Measurements from ENCODE around the gene PLEKHA6. TPM values are rescaled to one million over a fixed set of nuclear protein-coding genes. Genes with fewer than 3 reads are reported as not detected.

PLEKHA6 gene
- total RNA-seq, 1 experiment from 2014 or later, result 2.1 TPM

GRCh38 chr1:204213668-204214662 lies 145.8 kb downstream of the PLEKHA6 start, which contains the start of gene GOLT1A:
Gene GOLT1A (minus strand): TSS chr1:204213988. CDS start chr1:204213906, 82 bp downstream.
- no peak within 1 kb of the TSS for H3K56ac ChIP-seq (ENCODE audit: insufficient read length, low read depth, low read length)
- H2BK120ac ChIP-seq (ENCODE audit: low read depth, low read length, poor library complexity, severe bottlenecking), result no peak within 1 kb of the TSS
- no peak within 1 kb of the TSS for H4K91ac ChIP-seq (ENCODE audit: insufficient read length, low read depth, low read length)
- peak within 1 kb of the TSS; percentile 58 for H3K18ac ChIP-seq (ENCODE audit: insufficient read length, low read depth, low read length)
- no peak within 1 kb of the TSS for H2BK15ac ChIP-seq (ENCODE audit: low read depth, low read length)
- peaks cover 6% of the 10 kb centered on the region for H3K27me3 Mint-ChIP-seq (ENCODE audit: low read depth)
- H3K79me2 ChIP-seq (ENCODE audit: insufficient read depth, low read length), result no peaks in the 10 kb centered on the region
- peak within 1 kb of the TSS; percentile 74 to 80 for H3K4me3 Mint-ChIP-seq
- no peaks in the 10 kb centered on the region for H3K27me3 ChIP-seq (ENCODE audit: insufficient read depth, low read length)
- no peaks in the 10 kb centered on the region for H3K79me1 ChIP-seq (ENCODE audit: insufficient read depth, low read depth, low read length, poor library complexity, severe bottlenecking)
- H3K4ac ChIP-seq (ENCODE audit: low read depth, low read length), result no peak within 1 kb of the TSS
- H3K4me2 ChIP-seq (ENCODE audit: insufficient read depth, insufficient read length, low read length), result peak within 1 kb of the TSS; percentile 34
- no peak within 1 kb of the TSS for H2AK5ac ChIP-seq (ENCODE audit: insufficient read length, low read length)
- H2BK20ac ChIP-seq (ENCODE audit: low read depth, low read length, poor library complexity, severe bottlenecking), result no peak within 1 kb of the TSS
- H2BK12ac ChIP-seq (ENCODE audit: insufficient read length, low read depth, low read length), result no peak within 1 kb of the TSS
- H3K14ac ChIP-seq (ENCODE audit: insufficient read depth, low read length), result 0 out of 2 replicates have a peak within 1 kb of the TSS, but pooled peaks have one; percentile 40
- no peak within 1 kb of the TSS for H4K5ac ChIP-seq (ENCODE audit: insufficient read length, low read depth, low read length)
- peak within 1 kb of the TSS; percentile 46 for H3K9ac ChIP-seq (ENCODE audit: extremely low read depth, insufficient read length, low read length)
- no peak within 1 kb of the TSS for H4K8ac ChIP-seq (replicated peaks; ENCODE audit: insufficient read length, low read depth, low read length)
- no peak within 1 kb of the TSS for H3K27ac ChIP-seq (ENCODE audit: insufficient read length, low read depth, low read length)
- no peaks in the 10 kb centered on the region for H3K9me3 ChIP-seq (ENCODE audit: control insufficient read depth, low read depth, low read length)
- DNase-seq, result peak; percentile 94
- peaks cover 4 to 6% of the 10 kb centered on the region in 2 experiments; a peak in 2 of 4 replicates for H3K4me1 Mint-ChIP-seq
- peak within 1 kb of the TSS in 1 of 3 experiments; percentile 90; a peak in 3 of 7 replicates for H3K27ac Mint-ChIP-seq
- H3T11ph ChIP-seq (ENCODE audit: low read length), result no peak within 1 kb of the TSS
- no peaks in the 10 kb centered on the region for H4K20me1 ChIP-seq (ENCODE audit: control insufficient read depth, insufficient read depth, insufficient read length)
- TF ChIP-seq, protein P1, sequence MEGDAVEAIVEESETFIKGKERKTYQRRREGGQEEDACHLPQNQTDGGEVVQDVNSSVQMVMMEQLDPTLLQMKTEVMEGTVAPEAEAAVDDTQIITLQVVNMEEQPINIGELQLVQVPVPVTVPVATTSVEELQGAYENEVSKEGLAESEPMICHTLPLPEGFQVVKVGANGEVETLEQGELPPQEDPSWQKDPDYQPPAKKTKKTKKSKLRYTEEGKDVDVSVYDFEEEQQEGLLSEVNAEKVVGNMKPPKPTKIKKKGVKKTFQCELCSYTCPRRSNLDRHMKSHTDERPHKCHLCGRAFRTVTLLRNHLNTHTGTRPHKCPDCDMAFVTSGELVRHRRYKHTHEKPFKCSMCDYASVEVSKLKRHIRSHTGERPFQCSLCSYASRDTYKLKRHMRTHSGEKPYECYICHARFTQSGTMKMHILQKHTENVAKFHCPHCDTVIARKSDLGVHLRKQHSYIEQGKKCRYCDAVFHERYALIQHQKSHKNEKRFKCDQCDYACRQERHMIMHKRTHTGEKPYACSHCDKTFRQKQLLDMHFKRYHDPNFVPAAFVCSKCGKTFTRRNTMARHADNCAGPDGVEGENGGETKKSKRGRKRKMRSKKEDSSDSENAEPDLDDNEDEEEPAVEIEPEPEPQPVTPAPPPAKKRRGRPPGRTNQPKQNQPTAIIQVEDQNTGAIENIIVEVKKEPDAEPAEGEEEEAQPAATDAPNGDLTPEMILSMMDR (conservative IDR thresholded peaks at IDR 0.05), result peak; percentile 81
- WGBS (ENCODE audit: extremely low coverage, insufficient read length, low lambda C conversion rate), result no CpG with 5 or more reads among the region's 41 CpGs
- no peaks in the 10 kb centered on the region for H3K9me3 Mint-ChIP-seq
- H3K4me1 ChIP-seq (ENCODE audit: insufficient read depth, low read length), result peaks cover 3% of the 10 kb centered on the region; the same call in 1 of the 2 replicates
- H3K23ac ChIP-seq (ENCODE audit: insufficient read length, low read depth, low read length), result no peak within 1 kb of the TSS
- H2AFZ ChIP-seq (ENCODE audit: low read length), result peak within 1 kb of the TSS; percentile 89
- peaks cover 11% of the 10 kb centered on the region for H3K23me2 ChIP-seq (ENCODE audit: insufficient read length, low read depth, low read length, poor library complexity, severe bottlenecking)
- no peak within 1 kb of the TSS for H2BK5ac ChIP-seq (ENCODE audit: insufficient read length, low read length)
- H3K36me3 Mint-ChIP-seq (ENCODE audit: insufficient read depth in 1 of 3, low read depth in 3 of 3), result no peaks in the 10 kb centered on the region
